Progenitor cell of endocrine pancreas (in vitro differentiated cells): ENCODE results near the gene CERCAM. TPM values are rescaled to one million over a fixed set of nuclear protein-coding genes. Genes with fewer than 3 reads are reported as not detected.

Experiments
- DNase-seq: peaks from one replicate; pipeline ENCODE4 v3.0.0; 2021; ENCODE audit warnings: low spot score; ENCODE audit not compliant: unreplicated experiment
- H3K27ac Mint-ChIP-seq: 2 replicates; pipeline ENCODE4 v1.8.0; 2021; ENCODE audit warnings: mild to moderate bottlenecking, moderate library complexity, mixed read lengths
- H3K27me3 Mint-ChIP-seq: 2 replicates; pipeline ENCODE4 v1.8.0; 2021; ENCODE audit warnings: mixed read lengths
- H3K36me3 Mint-ChIP-seq: 2 replicates; pipeline ENCODE4 v1.8.0; 2022; ENCODE audit warnings: mixed read lengths; ENCODE audit not compliant: insufficient read depth
- H3K4me1 Mint-ChIP-seq: 2 replicates; pipeline ENCODE4 v1.8.0; 2021; ENCODE audit warnings: low read depth, mixed read lengths
- H3K4me3 Mint-ChIP-seq: 2 replicates; pipeline ENCODE4 v1.8.0; 2021; ENCODE audit warnings: low read depth, mild to moderate bottlenecking, moderate library complexity, mixed read lengths
- H3K9me3 Mint-ChIP-seq: 2 replicates; pipeline ENCODE4 v1.8.0; 2021; ENCODE audit warnings: low read depth, mixed read lengths
- CTCF ChIP-seq: fragments of 200-600 bp; sonication (generic); IDR thresholded peaks from one replicate; pipeline ENCODE4 v1.5.0; 2021; ENCODE audit warnings: antibody characterized with exemption, mild to moderate bottlenecking; ENCODE audit not compliant: unreplicated experiment
- total RNA-seq: library from RNA; stranded (reverse); gene quantifications from 2 replicates; pipeline ENCODE4 v1.2.1, GENCODE V29; 2021

The CERCAM gene
- total RNA-seq, 1 donor from 2014 or later = 19.6 TPM

- no peak for TF ChIP-seq CTCF
- H3K9me3 Mint-ChIP-seq = no peaks in the 10 kb centered on the region
- no peak overlapping the region for H3K4me3 Mint-ChIP-seq
- peaks cover 11% of the 10 kb centered on the region for H3K27me3 Mint-ChIP-seq
- H3K4me1 Mint-ChIP-seq = no peaks in the 10 kb centered on the region
- no peak overlapping the region for H3K27ac Mint-ChIP-seq
- peaks cover 7% of the 10 kb centered on the region for H3K36me3 Mint-ChIP-seq
- DNase-seq = no peak
Observed at GRCh38 chr9:128385496-128386460, 34.9 kb upstream of the CERCAM start.

GRCh38 chr9:128388150-128388549 lies 32.5 kb upstream of the CERCAM start:
- Mint-ChIP-seq H3K4me1 (peaks cover 4% of the 10 kb centered on the region), H3K27me3 (peaks cover 27% of the 10 kb centered on the region), H3K36me3 (peaks cover 10% of the 10 kb centered on the region), H3K4me3 (no peak overlapping the region), H3K9me3 (no peaks in the 10 kb centered on the region), H3K27ac (no peak overlapping the region)
- DNase-seq = no peak
- TF ChIP-seq CTCF = no peak

- Mint-ChIP-seq H3K36me3 (peaks cover 12% of the 10 kb centered on the region), H3K27me3 (peaks cover 40% of the 10 kb centered on the region), H3K4me1 (peaks cover 4% of the 10 kb centered on the region), H3K4me3 (no peak overlapping the region), H3K9me3 (no peaks in the 10 kb centered on the region), H3K27ac (no peak overlapping the region)
- TF ChIP-seq CTCF = no peak
- no peak for DNase-seq
Observed at GRCh38 chr9:128389395-128390149, 31.1 kb upstream of the CERCAM start.

GRCh38 chr9:128390150-128390812 lies 30.4 kb upstream of the CERCAM start:
- Mint-ChIP-seq H3K4me3 (no peak overlapping the region), H3K27me3 (peaks cover 47% of the 10 kb centered on the region), H3K4me1 (peaks cover 4% of the 10 kb centered on the region), H3K27ac (no peak overlapping the region), H3K36me3 (peaks cover 9% of the 10 kb centered on the region), H3K9me3 (no peaks in the 10 kb centered on the region)
- no peak for TF ChIP-seq CTCF
- no peak for DNase-seq
